LoVo (cell line): ENCODE results near the gene HIP1.
A peak's percentile ranks its signal among the peaks of the same experiment; 100 is the strongest.
"Not testable (repeated sequence)": the region's sequence is repeated elsewhere in the genome, so short reads cannot be mapped to it uniquely, and the experiment has no call there.

Experiments used
- DNase-seq: peaks from one replicate; pipeline ENCODE4 v3.0.0-alpha.2; 2016; ENCODE audit warnings: low spot score

HIP1 gene

DNA sequence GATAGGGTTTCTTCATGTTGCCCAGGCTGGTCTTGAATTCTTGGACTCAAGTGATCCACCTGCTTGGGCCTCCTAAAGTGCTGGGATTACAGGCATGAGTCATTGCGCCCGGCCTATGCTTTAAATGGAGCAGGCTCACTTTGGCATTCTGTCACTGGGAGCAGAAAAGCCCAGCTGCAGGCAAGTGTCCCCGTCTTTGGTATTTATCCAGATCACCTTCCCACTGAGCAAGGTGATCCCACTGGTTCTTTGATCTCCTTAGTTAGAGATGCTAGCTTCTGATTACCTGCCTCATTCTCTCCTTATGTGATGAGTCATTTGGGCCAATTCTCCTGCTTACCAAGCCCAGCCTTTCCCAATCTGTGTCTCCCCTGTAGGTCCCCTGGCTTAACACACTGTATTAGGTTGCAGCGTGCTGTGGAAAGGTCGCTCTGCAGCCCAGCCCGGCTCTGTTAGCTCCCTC lies 207.4 kb downstream of the HIP1 start:
- DNase-seq, result peak; percentile 54

DNA sequence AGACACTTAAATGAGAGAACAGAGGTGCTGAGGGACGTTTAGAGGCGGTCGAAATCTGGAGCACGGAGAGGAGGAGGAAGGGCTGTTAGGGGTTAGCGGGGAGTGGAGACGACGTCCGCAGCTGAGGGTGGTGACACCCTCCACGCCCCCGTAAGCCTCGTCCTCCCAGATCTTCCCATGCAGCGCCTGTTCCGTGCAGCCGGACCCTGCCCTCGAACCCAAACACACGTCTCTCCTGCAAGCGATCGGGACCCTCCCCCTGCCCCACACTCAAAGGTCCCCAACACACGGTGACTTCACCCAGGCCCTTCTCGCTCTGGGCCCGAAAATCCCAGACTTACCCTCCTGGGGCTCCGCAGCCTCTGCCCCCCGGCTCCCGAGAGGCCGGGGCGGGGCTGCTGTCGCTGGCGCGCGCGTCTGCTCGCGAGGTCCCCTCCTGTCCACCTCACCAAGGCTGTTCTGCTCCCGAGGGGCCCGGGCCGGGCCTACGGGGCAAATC lies 211.5 kb downstream of the HIP1 start:
- DNase-seq, result not testable (repeated sequence)

DNA sequence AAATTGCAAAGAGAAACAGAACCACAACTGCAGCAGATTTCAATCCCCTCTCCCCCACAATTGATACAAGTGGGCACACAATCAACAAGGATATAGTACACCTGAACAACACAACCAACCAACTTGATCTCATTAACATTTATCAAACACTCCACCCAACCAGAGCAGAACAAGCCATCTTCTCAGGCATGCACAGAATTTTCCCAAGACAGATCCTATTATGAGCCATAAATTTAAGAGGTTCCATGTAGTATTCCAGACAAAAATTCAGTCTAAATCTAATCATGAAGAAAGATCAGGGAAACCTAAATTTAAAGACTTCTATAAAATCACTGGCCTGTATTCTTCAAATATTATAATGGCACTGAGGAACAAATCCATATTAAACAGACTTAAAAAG lies 217.0 kb downstream of the HIP1 start:
- DNase-seq, result not testable (repeated sequence)

DNA sequence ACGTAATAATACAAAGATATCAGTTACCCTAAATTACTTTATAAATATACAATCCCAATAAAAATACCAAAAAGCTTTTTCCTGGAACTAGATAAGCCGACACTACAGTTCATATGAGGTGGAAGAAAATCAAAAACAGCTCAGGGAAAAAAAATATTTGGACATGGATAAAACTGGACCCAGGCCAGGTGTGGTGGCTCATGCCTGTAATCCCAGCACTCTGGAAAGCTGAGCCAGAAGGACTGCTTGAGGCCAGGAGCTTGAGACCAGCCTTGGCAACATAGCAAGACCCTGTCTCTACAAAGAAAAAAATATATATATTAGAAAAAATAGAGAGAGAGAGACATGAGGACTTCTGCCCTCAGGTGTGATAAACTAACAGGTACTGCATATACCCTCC lies 219.9 kb downstream of the HIP1 start:
- DNase-seq, result not testable (repeated sequence)

DNA sequence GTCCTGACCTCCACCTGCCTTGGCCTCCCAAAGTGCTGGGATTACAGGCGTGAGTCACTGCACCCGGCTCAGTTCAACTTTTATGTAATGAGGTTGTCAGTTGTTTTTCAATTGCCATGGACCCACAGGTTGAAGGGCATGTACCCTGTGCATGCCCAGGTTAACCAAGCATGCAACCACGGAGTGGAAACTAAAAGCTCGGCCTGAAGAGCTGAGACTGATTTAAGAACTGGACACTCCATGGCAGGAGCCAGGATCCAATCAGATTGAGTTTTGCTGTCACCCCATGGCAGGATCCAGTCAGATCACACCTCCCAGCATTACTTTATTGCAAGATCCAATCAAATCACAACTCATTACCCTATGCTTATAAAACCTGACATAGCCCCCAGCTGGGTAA lies 229.7 kb downstream of the HIP1 start:
- not testable (repeated sequence) for DNase-seq

DNA sequence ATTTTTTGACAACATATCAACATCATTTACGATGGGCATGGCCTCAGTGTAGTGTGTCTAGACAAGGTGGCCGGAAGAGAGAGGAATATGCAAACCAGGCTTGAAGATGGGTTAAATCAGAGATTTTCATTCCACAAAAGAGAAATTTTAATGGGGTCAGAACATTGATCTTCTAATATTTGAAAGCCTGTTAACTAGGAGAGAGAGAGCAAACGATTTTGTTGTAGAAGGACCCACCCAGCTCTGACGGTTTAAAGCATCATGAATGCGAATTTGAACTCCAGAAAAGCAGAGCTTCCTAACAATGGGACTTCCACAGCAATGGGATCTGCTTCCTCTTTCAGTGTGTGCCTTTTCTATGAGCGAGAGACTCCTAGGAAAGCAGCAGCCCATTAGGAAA lies 246.7 kb downstream of the HIP1 start, which contains the start of gene SPDYE5:
Gene SPDYE5 (plus strand): TSS at position 301 of the 400 bp plus-strand sequence. CDS start 1,728 bp downstream, outside the sequence.
- not testable (repeated sequence) for DNase-seq

DNA sequence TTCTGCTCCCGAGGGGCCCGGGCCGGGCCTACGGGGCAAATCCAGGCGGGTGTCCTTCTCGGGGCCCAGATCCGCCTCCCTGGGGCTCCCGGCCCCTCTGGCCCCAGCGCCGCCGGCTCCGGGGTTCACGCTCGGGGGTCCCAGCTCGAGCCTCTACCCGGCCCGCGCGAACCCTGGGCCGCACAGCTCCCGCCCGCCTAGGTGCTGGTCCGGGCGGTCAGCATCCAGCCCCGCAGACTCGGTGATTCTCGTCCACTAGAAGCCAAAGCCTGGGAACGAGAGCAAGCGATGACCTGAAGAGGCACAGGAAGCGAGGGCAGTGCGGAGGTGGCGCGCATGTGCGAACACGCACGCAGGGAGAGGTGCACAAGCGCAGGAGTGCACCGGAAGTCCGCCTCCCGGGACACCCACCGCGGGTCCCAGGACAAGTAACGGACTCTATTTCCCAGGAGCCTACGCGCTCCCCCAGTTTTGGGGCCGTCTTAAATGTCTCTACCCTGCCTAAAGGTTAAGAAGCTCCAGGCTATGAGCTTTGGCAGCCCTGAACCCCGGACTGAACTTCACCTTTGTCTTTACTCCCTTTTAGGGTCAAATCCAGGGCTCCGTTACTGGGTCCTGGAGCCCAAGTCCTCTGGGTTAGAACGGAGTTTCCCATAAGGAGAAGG lies 252.6 kb downstream of the HIP1 start, which contains the start of gene POM121C:
Gene POM121C (minus strand): TSS at position 321 of the 665 bp plus-strand sequence. CDS start 44,803 bp downstream, outside the sequence.
- DNase-seq, result peak; percentile 93

DNA sequence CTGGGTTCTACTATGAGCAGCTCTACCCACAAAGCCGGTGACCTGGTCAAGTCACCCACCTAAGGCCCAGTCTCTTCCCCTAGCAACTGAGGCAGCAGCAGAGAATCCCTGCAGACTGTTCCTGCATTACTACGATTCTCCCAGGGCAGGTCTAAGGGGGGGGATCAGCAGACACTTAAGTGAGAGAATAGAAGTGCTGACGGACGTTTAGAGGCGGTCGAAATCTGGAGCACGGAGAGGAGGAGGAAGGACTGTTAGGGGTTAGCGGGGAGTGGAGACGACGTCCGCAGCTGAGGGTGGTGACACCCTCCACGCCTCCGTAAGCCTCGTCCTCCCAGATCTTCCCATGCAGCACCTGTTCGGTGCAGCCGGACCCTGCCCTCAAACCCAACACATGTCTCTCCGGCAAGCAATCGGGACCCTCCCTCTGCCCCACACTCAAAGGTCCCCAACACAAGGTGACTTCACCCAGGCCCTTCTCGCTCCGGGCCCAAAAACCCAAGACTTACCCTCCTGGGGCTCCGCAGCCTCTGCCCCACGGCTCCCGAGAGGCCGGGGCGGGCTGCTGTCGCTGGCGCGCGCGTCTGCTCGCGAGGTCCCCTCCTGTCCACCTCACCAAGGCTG lies 253.3 kb downstream of the HIP1 start:
- not testable (repeated sequence) for DNase-seq
